ENCODE results near the gene ASS1. TPM values are rescaled to one million over a fixed set of nuclear protein-coding genes. Genes with fewer than 3 reads are reported as not detected.

The ASS1 gene
- total and polyA plus RNA-seq, 2 donors (not counting 1 experiment from before 2014, with no cell fraction given): 44.7 to 223 TPM

DNA sequence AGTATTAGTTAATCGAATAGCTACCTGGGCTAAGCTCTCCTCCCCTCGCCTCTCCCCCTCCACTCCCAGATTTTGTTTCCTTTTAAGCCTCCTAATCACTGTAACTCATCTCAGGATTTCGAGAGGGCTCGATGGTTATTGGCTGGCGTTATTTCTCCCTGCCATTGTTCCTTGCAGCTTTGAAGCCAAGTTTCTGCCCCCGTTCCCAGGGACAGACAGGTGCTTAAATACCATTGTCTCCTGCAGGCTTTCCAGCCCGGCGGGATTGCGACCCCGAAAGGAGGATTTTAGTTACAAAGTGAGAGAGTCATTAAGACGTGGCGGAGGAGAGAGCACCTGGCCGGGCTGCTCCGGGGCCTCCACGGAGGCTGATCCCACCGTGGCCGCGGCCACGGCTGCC is 46.2 kb downstream of the ASS1 start:
- Histone ChIP-seq H3K9ac (ENCODE audit: insufficient read depth, low read length) (no peak overlapping the region), H3K27me3 (ENCODE audit: control insufficient read depth, insufficient read depth, low read length) (no peaks in the 10 kb centered on the region), H3K9me3 (ENCODE audit: control insufficient read depth, insufficient read depth, low read depth, low read length) (no peaks in the 10 kb centered on the region), H3K79me2 (ENCODE audit: control insufficient read depth, insufficient read depth, low read length) (no peaks in the 10 kb centered on the region), H2AFZ (ENCODE audit: low read length) (no peak overlapping the region), H3K4me1 (ENCODE audit: control insufficient read depth, extremely low read depth, insufficient read depth, low read length) (no peaks in the 10 kb centered on the region), H3K4me2 (ENCODE audit: extremely low read depth, insufficient read depth, low read length) (no peak overlapping the region), H4K20me1 (ENCODE audit: control insufficient read depth, extremely low read depth, insufficient read depth, low read length) (no peaks in the 10 kb centered on the region), H3K27ac (ENCODE audit: insufficient read depth, low read length) (no peak overlapping the region), H3K4me3 (replicated peaks in 1 of 4; ENCODE audit: control extremely low read depth in 1 of 4, insufficient read depth in 1 of 4, low read depth in 3 of 4, low read length in 4 of 4) (no peak overlapping the region), H3K36me3 (ENCODE audit: control insufficient read depth, insufficient read depth, low read length) (no peaks in the 10 kb centered on the region)
- no peak for DNase-seq (ENCODE audit: low read depth in 2 of 2)
- TF ChIP-seq EZH2 (IDR thresholded peaks at IDR 0.05; ENCODE audit: low read length, missing control alignments): no peak
- TF ChIP-seq, protein P1, sequence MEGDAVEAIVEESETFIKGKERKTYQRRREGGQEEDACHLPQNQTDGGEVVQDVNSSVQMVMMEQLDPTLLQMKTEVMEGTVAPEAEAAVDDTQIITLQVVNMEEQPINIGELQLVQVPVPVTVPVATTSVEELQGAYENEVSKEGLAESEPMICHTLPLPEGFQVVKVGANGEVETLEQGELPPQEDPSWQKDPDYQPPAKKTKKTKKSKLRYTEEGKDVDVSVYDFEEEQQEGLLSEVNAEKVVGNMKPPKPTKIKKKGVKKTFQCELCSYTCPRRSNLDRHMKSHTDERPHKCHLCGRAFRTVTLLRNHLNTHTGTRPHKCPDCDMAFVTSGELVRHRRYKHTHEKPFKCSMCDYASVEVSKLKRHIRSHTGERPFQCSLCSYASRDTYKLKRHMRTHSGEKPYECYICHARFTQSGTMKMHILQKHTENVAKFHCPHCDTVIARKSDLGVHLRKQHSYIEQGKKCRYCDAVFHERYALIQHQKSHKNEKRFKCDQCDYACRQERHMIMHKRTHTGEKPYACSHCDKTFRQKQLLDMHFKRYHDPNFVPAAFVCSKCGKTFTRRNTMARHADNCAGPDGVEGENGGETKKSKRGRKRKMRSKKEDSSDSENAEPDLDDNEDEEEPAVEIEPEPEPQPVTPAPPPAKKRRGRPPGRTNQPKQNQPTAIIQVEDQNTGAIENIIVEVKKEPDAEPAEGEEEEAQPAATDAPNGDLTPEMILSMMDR (conservative IDR thresholded peaks at IDR 0.05 in 1 of 2, IDR thresholded peaks at IDR 0.05 in 1 of 2; ENCODE audit: low read depth in 1 of 2, low read length in 2 of 2): no peak

GRCh38 chr9:130491830-130492482 is 47.2 kb downstream of the ASS1 start:
- no peaks in the 10 kb centered on the region for H3K36me3 ChIP-seq (ENCODE audit: control insufficient read depth, insufficient read depth, low read length)
- no peak overlapping the region for H3K27ac ChIP-seq (ENCODE audit: insufficient read depth, low read length)
- no peak for DNase-seq (ENCODE audit: low read depth in 2 of 2)

GRCh38 chr9:130493021-130493420 is 48.3 kb downstream of the ASS1 start:
- Histone ChIP-seq H3K4me1 (ENCODE audit: control insufficient read depth, extremely low read depth, insufficient read depth, low read length) (no peaks in the 10 kb centered on the region), H4K20me1 (ENCODE audit: control insufficient read depth, extremely low read depth, insufficient read depth, low read length) (no peaks in the 10 kb centered on the region), H3K9me3 (ENCODE audit: control insufficient read depth, insufficient read depth, low read depth, low read length) (no peaks in the 10 kb centered on the region), H3K4me2 (ENCODE audit: extremely low read depth, insufficient read depth, low read length) (no peak overlapping the region), H2AFZ (ENCODE audit: low read length) (no peak overlapping the region), H3K27me3 (ENCODE audit: control insufficient read depth, insufficient read depth, low read length) (no peaks in the 10 kb centered on the region), H3K27ac (ENCODE audit: insufficient read depth, low read length) (no peak overlapping the region), H3K4me3 (replicated peaks in 1 of 4; ENCODE audit: control extremely low read depth in 1 of 4, insufficient read depth in 1 of 4, low read depth in 3 of 4, low read length in 4 of 4) (no peak overlapping the region), H3K36me3 (ENCODE audit: control insufficient read depth, insufficient read depth, low read length) (no peaks in the 10 kb centered on the region), H3K9ac (ENCODE audit: insufficient read depth, low read length) (no peak overlapping the region), H3K79me2 (ENCODE audit: control insufficient read depth, insufficient read depth, low read length) (no peaks in the 10 kb centered on the region)
- no peak for DNase-seq (ENCODE audit: low read depth in 2 of 2)
- TF ChIP-seq EZH2 (IDR thresholded peaks at IDR 0.05; ENCODE audit: low read length, missing control alignments): no peak
- TF ChIP-seq, protein P1 (conservative IDR thresholded peaks at IDR 0.05 in 1 of 2, IDR thresholded peaks at IDR 0.05 in 1 of 2; ENCODE audit: low read depth in 1 of 2, low read length in 2 of 2): no peak

More at GRCh38 chr9:130491830-130492482, 47.2 kb downstream of the ASS1 start:
- Histone ChIP-seq H3K27me3 (ENCODE audit: control insufficient read depth, insufficient read depth, low read length) (no peaks in the 10 kb centered on the region), H3K4me1 (ENCODE audit: control insufficient read depth, extremely low read depth, insufficient read depth, low read length) (no peaks in the 10 kb centered on the region), H2AFZ (ENCODE audit: low read length) (no peak overlapping the region), H3K79me2 (ENCODE audit: control insufficient read depth, insufficient read depth, low read length) (no peaks in the 10 kb centered on the region), H4K20me1 (ENCODE audit: control insufficient read depth, extremely low read depth, insufficient read depth, low read length) (no peaks in the 10 kb centered on the region), H3K4me3 (replicated peaks in 1 of 4; ENCODE audit: control extremely low read depth in 1 of 4, insufficient read depth in 1 of 4, low read depth in 3 of 4, low read length in 4 of 4) (no peak overlapping the region), H3K4me2 (ENCODE audit: extremely low read depth, insufficient read depth, low read length) (no peak overlapping the region), H3K9ac (ENCODE audit: insufficient read depth, low read length) (no peak overlapping the region), H3K9me3 (ENCODE audit: control insufficient read depth, insufficient read depth, low read depth, low read length) (no peaks in the 10 kb centered on the region)
- TF ChIP-seq EZH2 (IDR thresholded peaks at IDR 0.05; ENCODE audit: low read length, missing control alignments): no peak
- TF ChIP-seq, protein P1 (conservative IDR thresholded peaks at IDR 0.05 in 1 of 2, IDR thresholded peaks at IDR 0.05 in 1 of 2; ENCODE audit: low read depth in 1 of 2, low read length in 2 of 2): no peak

All from fibroblast of lung (primary cell).